ENCODE results near the gene AGPS.

The AGPS gene

DNA sequence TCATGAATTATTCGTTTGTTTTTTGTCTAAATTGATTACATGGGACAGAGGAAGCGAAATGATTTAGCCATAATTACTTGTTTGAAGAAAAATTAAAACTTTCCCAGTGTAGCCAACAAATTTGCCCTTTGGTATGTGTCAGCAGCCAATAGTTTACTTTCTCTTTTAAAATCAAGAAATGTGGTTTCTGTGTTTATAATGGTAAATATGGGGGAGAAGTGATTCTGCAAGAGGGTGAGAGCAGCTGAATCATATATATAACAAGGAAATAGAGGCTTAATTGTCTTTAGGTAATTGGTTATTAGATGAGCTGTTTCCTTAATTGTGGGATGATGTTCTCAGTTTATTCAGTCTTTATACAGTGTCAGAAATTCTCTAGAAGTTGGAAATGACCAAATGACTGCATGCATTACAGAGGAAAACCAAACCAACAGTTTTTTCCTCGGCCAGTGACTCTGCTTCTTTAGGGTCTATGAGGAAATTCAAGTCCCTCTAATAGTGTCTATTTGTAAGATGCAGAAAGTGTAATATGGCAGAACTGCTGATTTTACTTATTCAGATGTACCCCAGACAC is 132.9 kb downstream of the AGPS start:
- Histone ChIP-seq H3K4me1 (ENCODE audit: control insufficient read depth, insufficient read depth, low read length, unreplicated experiment) (no peaks in the 10 kb centered on the region), H3K27ac (ENCODE audit: low read depth, low read length) (no peak overlapping the region), H3K36me3 (ENCODE audit: insufficient read depth, low read length) (peaks cover 6% of the 10 kb centered on the region; the same call in 1 of the 2 replicates), H2AFZ (ENCODE audit: low read length, unreplicated experiment) (no peak overlapping the region), H3K4me3 (ENCODE audit: low read depth, low read length) (no peak overlapping the region), H3K27me3 (ENCODE audit: insufficient read depth, low read length) (no peaks in the 10 kb centered on the region), H3K79me2 (ENCODE audit: control insufficient read depth, insufficient read depth, low read length, unreplicated experiment) (no peaks in the 10 kb centered on the region)

DNA sequence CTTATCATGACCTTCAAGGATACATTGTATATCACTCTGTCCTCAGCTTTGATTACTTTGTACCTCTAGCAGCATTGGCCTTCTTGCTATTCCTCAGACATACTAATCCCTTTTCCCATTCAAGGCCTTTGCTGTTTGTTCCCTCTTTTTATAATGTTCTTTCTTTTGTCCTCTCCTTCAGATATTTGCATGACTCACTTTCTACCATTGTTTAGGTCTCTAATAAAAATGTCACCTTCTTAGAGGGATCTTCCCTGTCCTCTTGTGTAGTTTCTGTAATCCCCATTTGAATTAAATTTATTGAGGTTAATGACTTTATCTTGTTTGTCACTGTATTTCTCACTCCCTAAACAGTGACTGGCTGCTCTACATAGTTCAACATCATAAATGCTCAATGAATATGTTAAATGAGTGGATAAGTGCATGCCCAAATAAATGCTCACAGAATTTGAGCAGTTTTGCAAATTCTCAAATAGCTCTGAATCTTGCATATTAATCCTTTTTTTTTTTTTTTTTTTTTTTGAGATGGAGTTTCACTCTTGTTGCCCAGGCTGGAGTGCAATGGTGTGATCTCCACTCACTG is 135.9 kb downstream of the AGPS start:
- H3K36me3 ChIP-seq (ENCODE audit: insufficient read depth, low read length) = peaks cover 6% of the 10 kb centered on the region; the same call in 1 of the 2 replicates
- H3K27me3 ChIP-seq (ENCODE audit: insufficient read depth, low read length) = no peaks in the 10 kb centered on the region
- no peaks in the 10 kb centered on the region for H3K79me2 ChIP-seq (ENCODE audit: control insufficient read depth, insufficient read depth, low read length, unreplicated experiment)
- no peak overlapping the region for H3K27ac ChIP-seq (ENCODE audit: low read depth, low read length)
- H3K4me1 ChIP-seq (ENCODE audit: control insufficient read depth, insufficient read depth, low read length, unreplicated experiment) = no peaks in the 10 kb centered on the region
- no peak overlapping the region for H3K4me3 ChIP-seq (ENCODE audit: low read depth, low read length)
- no peak overlapping the region for H2AFZ ChIP-seq (ENCODE audit: low read length, unreplicated experiment)

DNA sequence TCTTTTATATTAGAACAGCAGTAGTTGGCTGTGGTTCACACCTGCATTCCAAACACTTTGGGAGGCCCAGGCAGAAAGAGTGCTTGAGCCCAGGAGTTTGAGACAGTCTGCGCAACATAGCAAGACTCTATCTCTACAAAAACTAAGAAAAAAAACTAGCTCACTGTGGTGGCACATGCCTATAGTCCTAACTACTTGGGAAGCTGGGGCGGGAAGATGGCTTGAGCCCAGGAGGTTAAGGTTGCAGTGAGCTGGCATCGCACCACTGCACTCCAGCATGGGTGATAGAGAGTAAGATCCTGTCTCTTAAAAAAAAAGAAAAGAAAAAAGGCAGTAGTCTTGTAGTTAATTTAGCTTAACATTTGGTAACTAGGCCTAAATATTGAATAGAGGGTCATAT is 136.6 kb downstream of the AGPS start:
- Histone ChIP-seq H3K27me3 (ENCODE audit: insufficient read depth, low read length) (no peaks in the 10 kb centered on the region), H3K4me3 (ENCODE audit: low read depth, low read length) (no peak overlapping the region), H3K27ac (ENCODE audit: low read depth, low read length) (no peak overlapping the region), H2AFZ (ENCODE audit: low read length, unreplicated experiment) (no peak overlapping the region), H3K79me2 (ENCODE audit: control insufficient read depth, insufficient read depth, low read length, unreplicated experiment) (no peaks in the 10 kb centered on the region), H3K36me3 (ENCODE audit: insufficient read depth, low read length) (peaks cover 5% of the 10 kb centered on the region; the same call in 1 of the 2 replicates), H3K4me1 (ENCODE audit: control insufficient read depth, insufficient read depth, low read length, unreplicated experiment) (no peaks in the 10 kb centered on the region)

DNA sequence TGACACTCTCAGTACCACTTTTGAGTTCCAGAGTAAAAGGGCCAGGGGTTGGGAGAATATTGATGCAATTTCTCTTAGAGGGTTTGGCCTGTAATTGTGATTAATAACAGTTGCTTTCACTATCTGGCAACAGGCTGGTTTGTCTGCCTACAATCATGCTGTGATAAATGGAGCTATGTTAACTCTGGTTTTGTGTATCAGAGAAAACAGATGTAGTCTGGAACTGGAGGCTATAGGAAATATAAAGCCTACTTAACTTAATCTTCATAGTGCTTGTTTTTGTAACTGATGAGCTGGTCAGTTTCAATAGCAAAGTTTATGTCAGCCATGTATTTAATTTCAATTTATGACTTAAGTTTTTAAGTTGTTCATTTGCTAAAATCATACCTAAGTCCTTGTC is 138.0 kb downstream of the AGPS start:
- no peaks in the 10 kb centered on the region for H3K27me3 ChIP-seq (ENCODE audit: insufficient read depth, low read length)
- no peak overlapping the region for H2AFZ ChIP-seq (ENCODE audit: low read length, unreplicated experiment)
- no peaks in the 10 kb centered on the region for H3K4me1 ChIP-seq (ENCODE audit: control insufficient read depth, insufficient read depth, low read length, unreplicated experiment)
- H3K79me2 ChIP-seq (ENCODE audit: control insufficient read depth, insufficient read depth, low read length, unreplicated experiment) = no peaks in the 10 kb centered on the region
- H3K4me3 ChIP-seq (ENCODE audit: low read depth, low read length) = no peak overlapping the region
- 0 out of 2 replicates have a peak, but pooled peaks cover 2% of the 10 kb centered on the region for H3K36me3 ChIP-seq (ENCODE audit: insufficient read depth, low read length)
- H3K27ac ChIP-seq (ENCODE audit: low read depth, low read length) = no peak overlapping the region

DNA sequence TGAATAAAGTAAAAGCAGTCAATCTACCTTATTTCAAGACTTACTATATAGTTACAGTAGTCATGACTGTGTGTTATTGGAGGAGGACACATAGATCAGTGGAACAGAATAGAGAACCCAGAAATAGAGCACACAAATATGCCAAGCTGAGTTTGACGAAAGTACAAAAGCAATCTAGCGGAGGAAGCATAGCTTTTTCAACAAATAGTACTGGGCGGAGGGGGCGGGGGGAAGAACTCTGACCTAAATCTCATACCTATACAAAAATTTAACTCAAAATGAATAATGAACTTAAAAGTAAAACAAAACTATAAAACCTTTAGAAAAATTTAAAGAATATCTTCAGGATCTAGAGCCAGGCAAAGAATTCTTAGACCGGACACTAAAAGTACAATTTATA is 139.1 kb downstream of the AGPS start:
- no peak overlapping the region for H3K27ac ChIP-seq (ENCODE audit: low read depth, low read length)
- H3K79me2 ChIP-seq (ENCODE audit: control insufficient read depth, insufficient read depth, low read length, unreplicated experiment) = no peaks in the 10 kb centered on the region
- no peaks in the 10 kb centered on the region for H3K36me3 ChIP-seq (ENCODE audit: insufficient read depth, low read length)
- H2AFZ ChIP-seq (ENCODE audit: low read length, unreplicated experiment) = no peak overlapping the region
- no peaks in the 10 kb centered on the region for H3K4me1 ChIP-seq (ENCODE audit: control insufficient read depth, insufficient read depth, low read length, unreplicated experiment)
- no peaks in the 10 kb centered on the region for H3K27me3 ChIP-seq (ENCODE audit: insufficient read depth, low read length)
- no peak overlapping the region for H3K4me3 ChIP-seq (ENCODE audit: low read depth, low read length)

DNA sequence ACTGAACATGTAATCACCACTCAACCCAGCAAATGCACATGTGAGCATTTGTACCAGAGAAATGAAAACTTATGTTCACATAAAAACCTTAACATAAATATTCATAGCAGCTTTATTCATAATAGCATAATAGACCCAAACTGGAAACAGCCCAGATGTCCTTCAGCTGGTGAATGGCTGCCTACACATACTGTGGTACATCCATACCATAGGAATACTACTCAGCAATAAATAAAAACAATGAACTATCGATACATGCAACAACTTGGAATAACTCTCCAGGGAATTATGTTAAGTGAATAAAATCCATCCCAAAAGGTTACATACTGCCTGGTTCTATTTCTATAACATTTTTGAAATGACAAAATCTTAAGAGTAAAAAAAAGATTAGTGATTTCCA is 140.0 kb downstream of the AGPS start:
- H2AFZ ChIP-seq (ENCODE audit: low read length, unreplicated experiment) = no peak overlapping the region
- no peak overlapping the region for H3K27ac ChIP-seq (ENCODE audit: low read depth, low read length)
- H3K27me3 ChIP-seq (ENCODE audit: insufficient read depth, low read length) = no peaks in the 10 kb centered on the region
- H3K79me2 ChIP-seq (ENCODE audit: control insufficient read depth, insufficient read depth, low read length, unreplicated experiment) = no peaks in the 10 kb centered on the region
- no peaks in the 10 kb centered on the region for H3K4me1 ChIP-seq (ENCODE audit: control insufficient read depth, insufficient read depth, low read length, unreplicated experiment)
- no peak overlapping the region for H3K4me3 ChIP-seq (ENCODE audit: low read depth, low read length)
- no peaks in the 10 kb centered on the region for H3K36me3 ChIP-seq (ENCODE audit: insufficient read depth, low read length)

DNA sequence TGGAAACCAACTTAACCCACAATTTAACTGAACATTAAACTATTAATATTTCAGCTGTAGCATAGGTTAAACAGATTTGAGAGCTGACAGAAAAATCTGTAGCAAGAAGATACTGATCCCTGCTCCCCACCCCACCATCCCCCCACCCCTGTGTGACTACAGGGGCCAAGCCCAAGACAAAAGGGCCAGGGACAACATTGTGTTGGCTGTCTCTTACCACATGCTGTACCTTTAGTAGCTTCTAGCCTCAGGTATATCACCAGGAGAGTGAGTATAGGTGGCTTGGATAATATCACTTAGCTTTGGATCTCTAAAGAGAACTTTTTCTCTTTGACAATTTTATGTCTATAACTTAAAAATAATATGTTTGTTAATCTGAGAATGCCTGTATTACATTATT is 140.7 kb downstream of the AGPS start:
- no peaks in the 10 kb centered on the region for H3K27me3 ChIP-seq (ENCODE audit: insufficient read depth, low read length)
- no peaks in the 10 kb centered on the region for H3K79me2 ChIP-seq (ENCODE audit: control insufficient read depth, insufficient read depth, low read length, unreplicated experiment)
- no peaks in the 10 kb centered on the region for H3K4me1 ChIP-seq (ENCODE audit: control insufficient read depth, insufficient read depth, low read length, unreplicated experiment)
- no peak overlapping the region for H2AFZ ChIP-seq (ENCODE audit: low read length, unreplicated experiment)
- H3K27ac ChIP-seq (ENCODE audit: low read depth, low read length) = no peak overlapping the region
- H3K36me3 ChIP-seq (ENCODE audit: insufficient read depth, low read length) = no peaks in the 10 kb centered on the region
- H3K4me3 ChIP-seq (ENCODE audit: low read depth, low read length) = no peak overlapping the region

DNA sequence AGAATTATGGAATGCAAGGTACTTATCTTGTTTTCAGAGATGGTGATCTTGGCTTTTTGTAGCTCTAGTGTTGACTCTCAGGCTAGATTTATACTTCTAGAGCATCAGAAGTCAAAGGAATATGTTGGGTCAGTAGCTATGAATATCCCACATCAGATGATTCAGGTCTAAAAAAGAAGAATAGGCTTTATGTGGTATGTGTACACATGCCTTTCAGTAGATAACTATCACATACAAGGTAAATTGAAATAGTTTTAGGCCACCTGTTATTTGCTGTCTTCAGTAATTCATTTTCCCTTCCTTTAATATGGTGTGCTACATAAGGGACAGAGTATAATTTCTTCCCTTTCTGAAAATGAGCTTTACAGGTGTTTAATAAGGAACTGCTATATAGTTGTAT is 142.4 kb downstream of the AGPS start:
- Histone ChIP-seq H3K27ac (ENCODE audit: low read depth, low read length) (no peak overlapping the region), H3K27me3 (ENCODE audit: insufficient read depth, low read length) (no peaks in the 10 kb centered on the region), H3K4me1 (ENCODE audit: control insufficient read depth, insufficient read depth, low read length, unreplicated experiment) (no peaks in the 10 kb centered on the region), H3K79me2 (ENCODE audit: control insufficient read depth, insufficient read depth, low read length, unreplicated experiment) (no peaks in the 10 kb centered on the region), H3K36me3 (ENCODE audit: insufficient read depth, low read length) (no peaks in the 10 kb centered on the region), H2AFZ (ENCODE audit: low read length, unreplicated experiment) (no peak overlapping the region), H3K4me3 (ENCODE audit: low read depth, low read length) (no peak overlapping the region)

DNA sequence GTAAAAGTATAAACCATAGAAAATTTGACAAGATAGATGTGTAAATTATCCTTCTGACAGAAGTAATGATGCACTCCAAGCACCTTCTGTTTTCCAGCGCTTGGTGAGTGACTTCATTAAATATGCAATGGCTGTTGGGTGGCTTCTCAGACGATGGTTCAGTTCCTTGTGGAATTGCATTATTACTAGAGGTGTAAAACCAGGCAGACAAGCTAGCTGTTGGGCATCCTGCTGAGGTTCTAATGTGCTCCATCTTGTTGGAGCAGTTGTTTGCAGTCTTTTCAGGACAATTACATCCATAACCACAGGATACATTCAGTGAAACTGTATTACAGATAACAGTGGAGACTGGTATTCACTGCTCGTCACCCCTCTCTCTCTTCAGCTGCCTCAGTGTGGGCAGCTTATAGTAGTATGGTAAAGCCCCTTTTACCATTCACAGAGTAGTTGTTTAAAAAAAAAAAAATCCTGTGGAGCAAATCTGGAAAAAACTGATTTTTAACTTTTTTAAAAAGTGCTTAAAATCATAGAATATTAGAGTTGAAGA is 143.5 kb downstream of the AGPS start:
- Histone ChIP-seq H3K27me3 (ENCODE audit: insufficient read depth, low read length) (no peaks in the 10 kb centered on the region), H3K4me1 (ENCODE audit: control insufficient read depth, insufficient read depth, low read length, unreplicated experiment) (no peaks in the 10 kb centered on the region), H3K36me3 (ENCODE audit: insufficient read depth, low read length) (no peaks in the 10 kb centered on the region), H3K27ac (ENCODE audit: low read depth, low read length) (no peak overlapping the region), H3K4me3 (ENCODE audit: low read depth, low read length) (no peak overlapping the region), H3K79me2 (ENCODE audit: control insufficient read depth, insufficient read depth, low read length, unreplicated experiment) (no peaks in the 10 kb centered on the region), H2AFZ (ENCODE audit: low read length, unreplicated experiment) (no peak overlapping the region)

DNA sequence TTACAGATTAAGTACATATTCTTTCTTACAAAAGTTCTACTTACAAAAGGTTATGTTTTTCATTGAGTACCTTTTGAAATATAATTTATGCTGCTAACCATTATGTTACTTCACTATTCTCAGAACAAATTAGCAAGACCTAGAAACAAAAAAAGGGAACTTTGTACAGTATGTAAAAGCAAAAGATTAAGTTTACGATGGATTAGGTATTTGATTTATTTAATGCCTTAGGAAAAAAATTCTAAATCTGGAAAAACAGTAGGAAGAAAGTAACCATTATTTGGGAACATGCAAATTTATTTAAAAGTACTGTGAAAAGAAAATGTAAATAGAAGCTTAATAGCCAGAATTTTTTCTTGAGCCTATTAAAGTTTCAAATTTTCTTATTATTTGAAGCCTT is 144.6 kb downstream of the AGPS start:
- Histone ChIP-seq H3K4me3 (ENCODE audit: low read depth, low read length) (no peak overlapping the region), H3K27ac (ENCODE audit: low read depth, low read length) (no peak overlapping the region), H2AFZ (ENCODE audit: low read length, unreplicated experiment) (no peak overlapping the region), H3K79me2 (ENCODE audit: control insufficient read depth, insufficient read depth, low read length, unreplicated experiment) (no peaks in the 10 kb centered on the region), H3K4me1 (ENCODE audit: control insufficient read depth, insufficient read depth, low read length, unreplicated experiment) (peaks cover 3% of the 10 kb centered on the region), H3K27me3 (ENCODE audit: insufficient read depth, low read length) (no peaks in the 10 kb centered on the region), H3K36me3 (ENCODE audit: insufficient read depth, low read length) (no peaks in the 10 kb centered on the region)

DNA sequence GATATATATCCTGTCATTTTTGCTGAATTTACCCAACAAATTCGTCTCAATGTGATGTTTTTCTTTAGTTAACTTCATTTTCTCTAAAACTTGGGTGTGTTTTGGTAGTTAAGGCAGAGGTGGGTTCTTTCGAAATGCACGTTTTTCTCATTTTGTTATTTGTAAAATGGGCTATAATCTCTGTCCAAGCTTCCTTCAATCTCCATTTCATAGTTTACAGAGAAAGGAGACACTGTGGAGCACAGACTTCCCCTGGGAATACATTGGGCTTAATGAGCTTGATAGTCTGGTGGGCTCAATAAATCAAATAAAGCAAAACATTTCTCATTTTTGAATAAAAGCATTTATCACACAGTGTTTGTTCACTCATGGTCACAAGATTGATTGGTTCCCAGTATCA is 145.1 kb downstream of the AGPS start:
- Histone ChIP-seq H3K4me3 (ENCODE audit: low read depth, low read length) (no peak overlapping the region), H3K4me1 (ENCODE audit: control insufficient read depth, insufficient read depth, low read length, unreplicated experiment) (peaks cover 8% of the 10 kb centered on the region), H3K27me3 (ENCODE audit: insufficient read depth, low read length) (no peaks in the 10 kb centered on the region), H3K27ac (ENCODE audit: low read depth, low read length) (no peak overlapping the region), H2AFZ (ENCODE audit: low read length, unreplicated experiment) (no peak overlapping the region), H3K79me2 (ENCODE audit: control insufficient read depth, insufficient read depth, low read length, unreplicated experiment) (no peaks in the 10 kb centered on the region), H3K36me3 (ENCODE audit: insufficient read depth, low read length) (no peaks in the 10 kb centered on the region)

Data from ACC112 (cell line).